Lower leg skin (tissue), 3 donors: ENCODE data around the gene PCGF5.
"Not testable (repeated sequence)": the region's sequence is repeated elsewhere in the genome, so short reads cannot be mapped to it uniquely, and the experiment has no call there.

Source experiments
- POLR2A ChIP-seq, 2 donors: fragments of 450-650 bp; IDR thresholded peaks; one replicate each; pipeline ENCODE4 v1.6.1; 2016 to 2017; ENCODE audit warnings: antibody characterized with exemption in 2 of 2, mild to moderate bottlenecking in 1 of 2, moderate library complexity in 1 of 2
- TF ChIP-seq, protein P1 (sequence below), 3 donors: fragments of 450-650 bp; IDR thresholded peaks; one replicate each; pipeline ENCODE4 v1.5.1; 2016; ENCODE audit warnings: antibody characterized with exemption in 3 of 3, mild to moderate bottlenecking in 3 of 3, moderate library complexity in 2 of 3

DNA sequence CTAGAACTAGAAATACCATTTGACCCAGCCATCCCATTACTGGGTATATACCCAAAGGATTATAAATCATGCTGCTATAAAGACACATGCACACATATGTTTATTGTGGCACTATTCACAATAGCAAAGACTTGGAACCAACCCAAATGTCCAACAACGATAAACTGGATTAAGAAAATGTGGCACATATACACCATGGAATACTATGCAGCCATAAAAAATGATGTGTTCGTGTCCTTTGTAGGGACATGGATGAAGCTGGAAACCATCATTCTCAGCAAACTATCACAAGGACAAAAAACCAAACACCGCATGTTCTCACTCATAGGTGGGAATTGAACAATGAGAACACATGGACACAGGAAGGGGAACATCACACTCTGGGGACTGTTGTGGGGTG, 40.0 kb downstream of the PCGF5 start:
- TF ChIP-seq POLR2A (IDR thresholded peaks at IDR 0.05): not testable (repeated sequence)
- TF ChIP-seq, protein P1, sequence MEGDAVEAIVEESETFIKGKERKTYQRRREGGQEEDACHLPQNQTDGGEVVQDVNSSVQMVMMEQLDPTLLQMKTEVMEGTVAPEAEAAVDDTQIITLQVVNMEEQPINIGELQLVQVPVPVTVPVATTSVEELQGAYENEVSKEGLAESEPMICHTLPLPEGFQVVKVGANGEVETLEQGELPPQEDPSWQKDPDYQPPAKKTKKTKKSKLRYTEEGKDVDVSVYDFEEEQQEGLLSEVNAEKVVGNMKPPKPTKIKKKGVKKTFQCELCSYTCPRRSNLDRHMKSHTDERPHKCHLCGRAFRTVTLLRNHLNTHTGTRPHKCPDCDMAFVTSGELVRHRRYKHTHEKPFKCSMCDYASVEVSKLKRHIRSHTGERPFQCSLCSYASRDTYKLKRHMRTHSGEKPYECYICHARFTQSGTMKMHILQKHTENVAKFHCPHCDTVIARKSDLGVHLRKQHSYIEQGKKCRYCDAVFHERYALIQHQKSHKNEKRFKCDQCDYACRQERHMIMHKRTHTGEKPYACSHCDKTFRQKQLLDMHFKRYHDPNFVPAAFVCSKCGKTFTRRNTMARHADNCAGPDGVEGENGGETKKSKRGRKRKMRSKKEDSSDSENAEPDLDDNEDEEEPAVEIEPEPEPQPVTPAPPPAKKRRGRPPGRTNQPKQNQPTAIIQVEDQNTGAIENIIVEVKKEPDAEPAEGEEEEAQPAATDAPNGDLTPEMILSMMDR (IDR thresholded peaks at IDR 0.05): not testable (repeated sequence)
